CD4-positive, alpha-beta T cell treated with Interferon alpha-2 for 1 hour (primary cell): ENCODE results near the gene SMIM44.

ENCODE experiments used
- DNase-seq, 2 donors: peaks; one replicate each; pipeline ENCODE4 v3.0.0-alpha.2; 2020 to 2022

The SMIM44 gene

DNA sequence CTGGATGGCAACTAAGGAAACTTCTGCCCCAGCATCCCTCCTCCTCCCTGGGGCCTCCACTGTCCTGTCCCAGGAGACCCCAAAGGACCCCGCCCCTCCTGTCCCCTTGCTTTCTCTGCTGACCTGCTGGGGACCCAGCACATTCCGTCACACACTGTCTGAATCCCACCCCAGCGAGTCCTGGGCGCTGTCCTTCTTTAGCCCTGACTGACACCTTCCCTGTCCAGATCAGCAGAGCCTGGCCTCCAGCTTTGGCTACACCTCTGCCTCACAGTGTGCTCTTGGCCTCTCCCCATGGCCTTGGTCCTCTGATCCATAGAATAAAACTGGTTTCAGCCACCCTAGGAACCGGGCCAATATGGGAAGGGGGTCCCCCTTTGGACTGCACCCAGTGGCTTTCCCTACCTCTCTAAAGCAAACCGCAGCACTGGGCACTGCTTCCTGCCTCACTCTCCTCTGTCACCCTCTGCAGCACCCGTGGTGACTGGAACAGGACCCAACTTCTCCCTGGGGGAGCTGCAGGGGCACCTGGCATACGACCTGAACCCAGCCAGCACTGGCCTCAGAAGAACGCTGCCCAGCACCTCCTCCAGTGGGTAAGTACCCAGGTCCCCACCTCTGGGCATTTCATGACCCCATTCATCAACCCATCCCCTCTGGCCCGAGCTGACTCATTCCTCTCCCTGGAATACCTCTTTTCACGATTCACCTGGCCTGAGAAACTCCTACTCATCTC lies 49.3 kb downstream of the SMIM44 start:
- no peak for DNase-seq

- no peak for DNase-seq
These were observed 49.9 kb downstream of the SMIM44 start for GRCh38 chr19:3433313-3433712.
